ENCODE results near the gene SOCS7.
A peak's percentile ranks its signal among the peaks of the same experiment; 100 is the strongest.

Gene SOCS7, protein sequence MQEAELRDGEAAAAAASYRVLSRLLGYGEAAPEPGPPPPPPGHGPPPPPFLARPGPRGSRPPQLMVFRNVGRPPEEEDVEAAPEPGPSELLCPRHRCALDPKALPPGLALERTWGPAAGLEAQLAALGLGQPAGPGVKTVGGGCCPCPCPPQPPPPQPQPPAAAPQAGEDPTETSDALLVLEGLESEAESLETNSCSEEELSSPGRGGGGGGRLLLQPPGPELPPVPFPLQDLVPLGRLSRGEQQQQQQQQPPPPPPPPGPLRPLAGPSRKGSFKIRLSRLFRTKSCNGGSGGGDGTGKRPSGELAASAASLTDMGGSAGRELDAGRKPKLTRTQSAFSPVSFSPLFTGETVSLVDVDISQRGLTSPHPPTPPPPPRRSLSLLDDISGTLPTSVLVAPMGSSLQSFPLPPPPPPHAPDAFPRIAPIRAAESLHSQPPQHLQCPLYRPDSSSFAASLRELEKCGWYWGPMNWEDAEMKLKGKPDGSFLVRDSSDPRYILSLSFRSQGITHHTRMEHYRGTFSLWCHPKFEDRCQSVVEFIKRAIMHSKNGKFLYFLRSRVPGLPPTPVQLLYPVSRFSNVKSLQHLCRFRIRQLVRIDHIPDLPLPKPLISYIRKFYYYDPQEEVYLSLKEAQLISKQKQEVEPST

GRCh38 chr17:38351412-38352222 lies at the start of gene SOCS7:
Gene SOCS7 (plus strand): TSS chr17:38351844. CDS start chr17:38352053, 209 bp downstream.
- DNase-seq, result peak; percentile 94

DNA sequence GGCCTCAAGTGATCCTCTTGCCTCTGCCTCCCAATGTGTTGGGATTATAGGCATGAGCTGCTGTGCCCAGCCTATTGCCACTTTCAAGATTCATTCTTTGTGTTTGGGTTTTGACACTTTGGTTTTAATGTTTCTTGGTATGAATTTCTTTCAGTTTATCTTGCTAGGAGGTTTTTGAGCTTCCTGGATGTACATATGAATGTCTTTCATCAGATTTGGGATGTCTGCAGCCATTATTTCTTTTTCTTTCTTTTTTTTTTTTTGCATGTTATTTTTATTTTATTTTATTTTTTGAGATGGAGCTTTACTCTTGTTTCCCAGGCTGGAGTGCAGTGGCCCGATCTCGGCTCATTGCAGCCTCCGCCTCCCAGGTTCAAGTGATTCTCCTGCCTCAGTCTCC lies 36.1 kb upstream of the SOCS7 start:
- no peak for DNase-seq

- DNase-seq, result no peak
These were observed 34.6 kb upstream of the SOCS7 start for GRCh38 chr17:38317081-38317480.

GRCh38 chr17:38320482-38320881 lies 31.2 kb upstream of the SOCS7 start:
- no peak for DNase-seq

- DNase-seq, result peak; percentile 67
These were observed 29.4 kb upstream of the SOCS7 start for GRCh38 chr17:38322156-38322779.

- no peak for DNase-seq
These were observed 28.7 kb upstream of the SOCS7 start for GRCh38 chr17:38322897-38323296.

- DNase-seq, result no peak
These were observed 27.4 kb upstream of the SOCS7 start for GRCh38 chr17:38324141-38324697.

- DNase-seq, result no peak
These were observed 26.9 kb upstream of the SOCS7 start for GRCh38 chr17:38324772-38325171.

DNA sequence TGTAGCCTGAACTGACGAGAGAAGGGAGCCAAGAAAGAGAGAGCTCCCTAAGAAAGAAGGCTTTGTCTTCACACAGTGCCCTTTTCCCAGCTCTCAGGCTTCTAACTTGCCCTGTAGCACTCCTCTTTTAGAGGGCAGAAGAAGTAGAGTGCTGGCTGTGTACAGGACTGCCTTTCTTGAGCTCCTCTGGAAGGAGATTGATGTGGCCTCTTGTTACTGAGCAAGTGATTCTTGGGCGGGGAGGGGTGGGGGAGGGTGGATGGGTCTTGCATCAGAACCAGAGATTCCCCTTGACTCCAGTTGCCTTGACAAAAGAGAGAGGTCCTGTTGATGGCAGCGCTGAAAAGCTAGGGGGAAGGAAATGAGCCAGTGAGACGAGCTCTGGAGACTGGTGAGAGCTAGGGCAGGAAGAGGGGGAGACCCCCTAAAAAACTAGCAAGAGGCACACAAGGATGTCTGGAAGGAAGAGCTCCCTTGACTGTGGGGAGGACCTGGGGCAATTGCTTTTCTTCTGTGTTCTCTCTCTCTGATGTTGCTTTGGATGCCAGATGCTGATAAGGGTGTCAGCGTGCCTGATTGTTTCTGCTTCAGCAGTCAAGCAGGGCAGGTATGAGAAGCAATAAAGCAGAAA lies 26.3 kb upstream of the SOCS7 start:
- no peak for DNase-seq

DNA sequence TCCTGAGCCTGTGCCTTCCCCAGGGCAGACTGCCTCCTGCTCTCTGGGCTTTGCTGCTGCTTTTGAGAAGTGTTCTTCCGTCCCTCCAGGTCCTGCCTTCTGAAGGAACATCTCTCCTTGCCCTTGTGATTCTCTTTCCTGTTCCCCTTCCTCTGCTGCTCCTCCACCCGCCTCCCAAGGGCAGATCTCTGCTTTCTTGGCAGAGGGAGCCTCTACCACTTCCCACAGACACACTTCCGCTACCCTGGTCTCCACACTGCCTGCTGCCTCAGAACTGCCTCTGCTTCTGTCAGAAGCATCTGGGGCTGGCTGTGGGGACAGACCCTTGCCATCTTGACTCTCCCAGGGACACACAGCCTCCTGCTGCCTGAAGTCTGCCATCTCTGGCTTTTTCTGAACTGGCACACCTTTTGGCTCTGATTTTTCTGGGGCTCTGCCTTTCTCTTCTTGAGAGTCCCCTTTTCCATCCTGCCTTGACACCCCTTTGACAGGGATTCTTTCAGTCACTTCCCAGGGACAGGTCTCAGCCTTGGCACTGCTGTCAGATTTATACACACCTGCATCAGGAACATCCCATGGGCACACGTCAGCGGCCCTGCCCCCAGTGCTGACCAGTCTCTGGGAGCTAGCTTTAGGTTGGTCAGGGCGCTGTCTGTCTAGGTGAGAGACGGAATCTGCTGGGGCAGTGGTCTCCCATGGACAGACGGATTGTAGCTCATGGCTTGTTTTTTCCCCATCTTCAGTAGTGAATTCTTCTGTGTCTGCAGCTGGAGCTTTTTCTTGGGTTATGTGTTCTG lies 24.4 kb upstream of the SOCS7 start:
- DNase-seq, result no peak

DNA sequence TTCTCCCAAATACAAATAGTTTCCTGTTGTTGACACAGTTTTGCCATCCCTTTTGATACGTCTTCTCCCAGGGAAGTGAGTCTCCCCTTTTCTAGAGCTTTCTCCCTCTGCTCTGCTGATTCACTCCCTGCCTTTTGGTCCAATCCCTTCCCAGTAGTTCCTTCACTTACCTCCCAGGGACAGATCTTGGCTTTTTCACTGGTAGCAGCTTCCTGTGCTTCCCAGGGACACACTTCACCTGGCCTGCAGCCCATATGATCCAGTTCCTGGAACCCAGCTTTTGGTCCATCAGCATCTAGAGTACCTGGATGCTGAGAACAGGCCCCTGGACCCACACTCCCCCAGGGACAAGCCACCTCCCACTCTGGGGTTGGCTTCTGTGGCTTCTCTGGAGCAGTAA lies 23.7 kb upstream of the SOCS7 start:
- no peak for DNase-seq

- no peak for DNase-seq
These were observed 23.0 kb upstream of the SOCS7 start for GRCh38 chr17:38328620-38329019.

DNA sequence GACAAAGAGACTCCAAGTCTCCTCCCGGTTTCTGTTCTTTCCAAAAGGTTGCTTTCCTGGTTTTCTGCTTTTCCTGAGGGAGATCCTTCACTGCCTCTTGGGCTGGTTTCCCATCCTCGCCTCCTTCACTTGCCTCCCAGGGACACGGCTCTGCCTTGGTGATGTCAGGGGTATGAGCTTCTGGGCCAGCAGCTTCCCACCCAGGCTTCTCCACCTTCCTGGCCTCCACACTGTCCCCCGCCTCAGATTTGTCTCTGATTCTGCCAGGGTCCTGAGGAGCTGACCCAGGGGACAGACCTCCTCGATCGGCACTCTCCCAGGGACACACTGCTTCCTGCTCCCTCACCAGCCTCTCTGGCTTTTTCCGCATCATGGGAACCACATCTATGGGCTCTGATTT lies 22.4 kb upstream of the SOCS7 start:
- DNase-seq, result no peak

- DNase-seq, result no peak
These were observed 21.6 kb upstream of the SOCS7 start for GRCh38 chr17:38329808-38330730.

DNA sequence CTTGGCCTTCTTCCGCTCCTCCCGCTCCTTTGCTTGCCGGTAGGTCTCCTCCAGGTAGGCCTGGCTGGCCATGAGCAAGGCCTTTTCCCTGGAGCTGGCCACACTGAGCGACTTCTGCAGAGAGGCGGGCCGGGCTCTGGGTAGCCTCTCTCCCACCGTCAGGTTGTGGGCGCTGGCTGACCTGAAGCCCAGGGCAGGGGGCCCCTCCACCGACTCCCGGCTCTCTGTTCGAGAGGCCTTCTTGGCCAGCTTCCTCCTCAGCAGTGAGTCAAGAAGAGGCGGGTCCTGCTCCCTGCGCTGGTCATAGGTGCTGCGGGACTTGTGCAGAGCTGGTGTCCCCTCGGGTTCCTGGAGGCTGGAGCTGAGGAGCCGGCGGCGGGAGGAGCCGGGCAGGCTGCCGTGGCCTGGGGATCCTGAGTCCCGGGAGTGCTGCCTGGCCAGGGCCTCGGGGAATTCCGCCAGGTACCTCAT lies 20.7 kb upstream of the SOCS7 start:
- no peak for DNase-seq

DNA sequence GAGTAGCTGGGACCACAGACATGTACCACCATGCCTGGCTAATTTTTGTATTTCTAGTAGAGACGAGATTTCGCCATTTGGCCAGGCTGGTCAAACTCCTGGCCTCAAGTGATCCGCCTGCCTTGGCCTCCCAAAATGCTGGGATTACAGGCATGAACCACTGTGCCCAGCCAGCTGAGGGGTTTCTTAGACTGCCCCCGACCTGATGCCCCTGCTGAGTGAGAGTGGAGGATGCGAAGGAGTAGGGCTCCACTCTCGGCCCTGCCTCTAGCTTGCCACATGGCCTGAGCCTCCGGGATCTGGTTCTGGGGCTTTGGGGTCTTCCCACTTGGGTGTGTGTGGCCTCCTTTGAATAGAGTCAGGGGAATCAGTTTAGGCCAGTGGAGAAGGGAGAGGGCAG lies 18.9 kb upstream of the SOCS7 start:
- DNase-seq, result no peak

GRCh38 chr17:38333635-38334295 lies 17.9 kb upstream of the SOCS7 start:
- peak; percentile 67 for DNase-seq

- no peak for DNase-seq
These were observed 16.9 kb upstream of the SOCS7 start for GRCh38 chr17:38334480-38335364.

DNA sequence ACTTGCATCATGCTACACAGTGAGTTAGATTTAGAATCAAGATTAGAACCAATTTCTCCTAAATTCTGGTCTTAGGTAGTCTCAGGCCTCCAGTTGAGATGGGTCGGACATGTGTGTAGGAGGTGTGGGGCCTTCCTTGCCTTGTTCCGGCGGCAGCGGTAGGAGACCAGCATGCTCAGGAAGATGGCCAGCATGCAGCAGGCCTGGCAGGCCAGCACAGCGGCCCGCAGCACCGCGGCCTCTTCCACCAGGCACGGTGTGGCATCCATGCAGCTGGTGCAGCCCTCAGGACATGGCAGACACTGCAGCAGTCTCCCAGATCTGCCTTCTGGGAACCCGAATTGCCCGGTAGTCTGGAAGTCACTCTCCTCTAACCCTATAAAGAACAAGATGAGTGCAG lies 14.8 kb upstream of the SOCS7 start:
- no peak for DNase-seq
